ENCODE measurements around the gene NID1.
"Not testable (repeated sequence)": the region's sequence is repeated elsewhere in the genome, so short reads cannot be mapped to it uniquely, and the experiment has no call there.

NID1 gene

GRCh38 chr1:235974616-235975015, 90.3 kb downstream of the NID1 start:
- FAIRE-seq: no peak

GRCh38 chr1:235972691-235973090, 92.2 kb downstream of the NID1 start:
- not testable (repeated sequence) for FAIRE-seq; DNase-seq (ENCODE audit: insufficient read length, low spot score)

More at GRCh38 chr1:235974616-235975015, 90.3 kb downstream of the NID1 start:
- TF ChIP-seq, protein P1, sequence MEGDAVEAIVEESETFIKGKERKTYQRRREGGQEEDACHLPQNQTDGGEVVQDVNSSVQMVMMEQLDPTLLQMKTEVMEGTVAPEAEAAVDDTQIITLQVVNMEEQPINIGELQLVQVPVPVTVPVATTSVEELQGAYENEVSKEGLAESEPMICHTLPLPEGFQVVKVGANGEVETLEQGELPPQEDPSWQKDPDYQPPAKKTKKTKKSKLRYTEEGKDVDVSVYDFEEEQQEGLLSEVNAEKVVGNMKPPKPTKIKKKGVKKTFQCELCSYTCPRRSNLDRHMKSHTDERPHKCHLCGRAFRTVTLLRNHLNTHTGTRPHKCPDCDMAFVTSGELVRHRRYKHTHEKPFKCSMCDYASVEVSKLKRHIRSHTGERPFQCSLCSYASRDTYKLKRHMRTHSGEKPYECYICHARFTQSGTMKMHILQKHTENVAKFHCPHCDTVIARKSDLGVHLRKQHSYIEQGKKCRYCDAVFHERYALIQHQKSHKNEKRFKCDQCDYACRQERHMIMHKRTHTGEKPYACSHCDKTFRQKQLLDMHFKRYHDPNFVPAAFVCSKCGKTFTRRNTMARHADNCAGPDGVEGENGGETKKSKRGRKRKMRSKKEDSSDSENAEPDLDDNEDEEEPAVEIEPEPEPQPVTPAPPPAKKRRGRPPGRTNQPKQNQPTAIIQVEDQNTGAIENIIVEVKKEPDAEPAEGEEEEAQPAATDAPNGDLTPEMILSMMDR (IDR thresholded peaks at IDR 0.05; ENCODE audit: insufficient read depth, missing control alignments): no peak
- no peak for DNase-seq (ENCODE audit: insufficient read length, low spot score)

- peak; percentile 61 for FAIRE-seq
- TF ChIP-seq, protein P1 (IDR thresholded peaks at IDR 0.05; ENCODE audit: insufficient read depth, missing control alignments): no peak
- no peak for DNase-seq (ENCODE audit: insufficient read length, low spot score)
Observed at GRCh38 chr1:235972311-235972689, 92.6 kb downstream of the NID1 start.

GRCh38 chr1:235971571-235972310, 93.1 kb downstream of the NID1 start:
- DNase-seq (ENCODE audit: insufficient read length, low spot score): peak; percentile 76
- TF ChIP-seq, protein P1 (IDR thresholded peaks at IDR 0.05; ENCODE audit: insufficient read depth, missing control alignments): peak; percentile 98
- peak; percentile 93 for FAIRE-seq

DNA sequence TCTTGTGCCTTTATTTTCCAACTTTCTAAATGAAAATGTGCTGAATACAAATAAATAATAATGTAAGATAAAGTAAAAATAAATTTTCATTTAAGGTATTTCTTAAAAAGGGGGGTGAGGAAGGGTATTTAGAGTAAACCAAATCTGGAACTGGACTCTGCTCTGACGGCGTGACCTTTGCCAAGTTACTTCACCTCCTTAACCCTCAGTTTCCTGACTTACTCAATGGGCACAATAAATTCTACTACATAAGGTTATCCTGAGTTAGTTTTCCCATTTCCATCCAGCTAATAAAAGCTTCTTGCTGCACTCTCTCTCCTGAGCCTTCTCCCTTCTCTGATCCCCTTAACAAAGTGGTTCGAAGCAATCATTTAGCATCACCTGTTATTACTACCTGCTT, 93.9 kb downstream of the NID1 start:
- peak; percentile 78 for FAIRE-seq
- no peak for DNase-seq (ENCODE audit: insufficient read length, low spot score)
- TF ChIP-seq, protein P1 (IDR thresholded peaks at IDR 0.05; ENCODE audit: insufficient read depth, missing control alignments): no peak

DNA sequence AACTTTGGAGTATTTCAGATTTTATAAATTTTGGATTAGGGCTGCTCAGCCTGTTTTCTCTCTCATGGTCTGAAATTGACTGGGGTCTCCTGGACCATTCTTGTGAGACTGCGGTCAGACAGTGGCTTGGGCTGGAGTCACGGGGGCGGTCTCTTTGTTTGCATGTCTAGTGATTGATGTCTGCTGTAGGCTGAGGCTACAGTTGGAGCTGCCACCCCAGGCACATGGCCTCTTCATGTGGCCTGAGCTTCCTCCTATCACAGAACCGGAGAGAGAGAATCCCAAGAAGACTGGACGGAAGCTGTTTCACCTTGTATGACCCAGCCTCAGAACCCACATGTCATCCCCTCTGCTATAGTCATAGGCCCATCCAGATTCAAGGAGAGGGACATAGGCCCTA, 96.1 kb downstream of the NID1 start:
- TF ChIP-seq, protein P1 (IDR thresholded peaks at IDR 0.05; ENCODE audit: insufficient read depth, missing control alignments): no peak
- FAIRE-seq: no peak
- DNase-seq (ENCODE audit: insufficient read length, low spot score): no peak

DNA sequence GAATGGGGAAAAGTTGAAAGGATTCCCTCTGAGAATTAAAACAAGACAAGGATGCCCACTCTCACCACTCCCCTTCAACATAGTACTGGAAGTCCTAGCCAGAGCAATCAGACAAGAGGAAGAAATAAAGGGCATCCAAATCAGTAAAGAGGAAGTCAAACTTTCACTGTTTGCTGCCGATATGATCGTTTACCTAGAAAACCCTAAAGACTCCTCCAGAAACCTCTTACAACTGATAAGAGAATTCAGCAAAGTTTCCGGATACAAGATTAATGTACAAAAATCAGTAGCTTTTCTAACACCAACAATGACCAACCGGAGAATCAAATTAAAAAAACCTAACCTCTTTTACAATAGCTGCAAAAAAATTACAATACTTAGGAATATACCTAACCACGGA, 98.8 kb downstream of the NID1 start:
- not testable (repeated sequence) for FAIRE-seq; DNase-seq (ENCODE audit: insufficient read length, low spot score)

GRCh38 chr1:235960809-235961208, 104.1 kb downstream of the NID1 start:
- TF ChIP-seq, protein P1 (IDR thresholded peaks at IDR 0.05; ENCODE audit: insufficient read depth, missing control alignments): no peak
- FAIRE-seq (no peak), DNase-seq (ENCODE audit: insufficient read length, low spot score) (no peak)

Measured in D721Med (cell line).